RPMI7951 (cell line): ENCODE results near the gene PLA2G4E. TPM values are rescaled to one million over a fixed set of nuclear protein-coding genes. Genes with fewer than 3 reads are reported as not detected.

Experiments used
- DNase-seq: peaks from one replicate; pipeline ENCODE4 v3.0.0-alpha.2; 2012; ENCODE audit warnings: low read depth
- total RNA-seq: library from RNA; depleted of rRNA; stranded (reverse); fragments of >200 nt; shearing (Covaris generic); gene quantifications from 2 replicates; pipeline ENCODE4 v1.2.3, GENCODE V29; 2014

PLA2G4E gene
- total RNA-seq, 1 experiment from 2014 or later, result not detected

DNA sequence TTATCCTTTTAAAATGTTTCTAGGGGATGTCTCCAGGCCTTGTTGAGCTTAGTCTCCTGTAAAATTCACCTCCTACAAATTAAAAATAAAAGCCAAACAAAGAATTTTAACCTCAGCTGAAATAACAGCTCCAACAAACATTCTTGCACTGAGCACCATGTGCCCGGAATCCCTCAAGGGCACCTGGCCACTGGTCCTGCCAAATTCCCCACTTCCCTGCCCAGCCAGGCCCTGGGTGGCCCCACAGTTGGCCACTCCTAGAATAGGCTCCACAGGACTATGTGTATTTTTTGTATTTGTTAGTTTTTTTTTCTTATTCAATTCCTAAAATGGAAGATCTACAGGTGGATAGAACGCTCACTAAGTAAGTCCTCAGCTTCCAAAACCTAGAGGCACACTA is 33.1 kb upstream of the PLA2G4E start:
- DNase-seq, result no peak

GRCh38 chr15:42053010-42053409 is 32.2 kb upstream of the PLA2G4E start:
- no peak for DNase-seq

DNA sequence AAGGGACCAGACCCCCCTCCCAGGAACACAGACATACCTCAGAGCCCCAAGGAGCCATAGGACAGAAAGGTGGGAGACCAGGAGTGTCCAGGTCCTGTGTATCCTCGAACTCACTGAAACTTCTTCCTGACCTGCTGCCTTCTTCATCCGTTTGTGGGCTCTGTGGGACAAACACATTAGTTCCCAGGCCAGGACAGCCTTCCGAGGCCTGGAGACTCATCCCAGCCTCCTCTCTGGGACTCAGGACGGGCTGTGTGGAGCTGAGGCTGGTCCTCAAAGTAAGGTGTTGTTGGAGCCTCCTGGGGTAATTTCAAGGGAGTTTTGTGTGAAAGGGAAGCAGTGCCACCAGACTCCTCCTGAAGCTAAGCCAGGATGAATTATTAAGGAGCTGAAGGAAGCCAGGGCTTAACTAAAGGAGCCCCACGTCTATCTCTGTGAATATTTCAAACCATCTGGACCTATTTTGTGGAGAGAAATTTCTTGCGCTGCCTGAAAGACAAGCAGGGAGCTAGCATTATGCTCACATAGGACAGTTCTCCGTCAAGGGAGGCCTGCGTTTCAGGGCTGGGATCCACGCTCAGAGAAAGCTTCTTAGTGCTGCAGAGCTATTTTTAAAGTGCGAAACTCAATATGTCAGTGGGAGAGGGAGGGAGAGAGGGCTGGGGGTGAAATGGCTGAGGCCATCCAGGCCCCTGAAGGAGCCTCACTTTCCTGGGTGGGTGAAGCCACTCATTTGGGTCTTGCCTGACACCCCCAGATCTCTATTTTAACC is 29.8 kb upstream of the PLA2G4E start:
- no peak for DNase-seq

GRCh38 chr15:42048821-42049200 is 28.0 kb upstream of the PLA2G4E start:
- no peak for DNase-seq

DNA sequence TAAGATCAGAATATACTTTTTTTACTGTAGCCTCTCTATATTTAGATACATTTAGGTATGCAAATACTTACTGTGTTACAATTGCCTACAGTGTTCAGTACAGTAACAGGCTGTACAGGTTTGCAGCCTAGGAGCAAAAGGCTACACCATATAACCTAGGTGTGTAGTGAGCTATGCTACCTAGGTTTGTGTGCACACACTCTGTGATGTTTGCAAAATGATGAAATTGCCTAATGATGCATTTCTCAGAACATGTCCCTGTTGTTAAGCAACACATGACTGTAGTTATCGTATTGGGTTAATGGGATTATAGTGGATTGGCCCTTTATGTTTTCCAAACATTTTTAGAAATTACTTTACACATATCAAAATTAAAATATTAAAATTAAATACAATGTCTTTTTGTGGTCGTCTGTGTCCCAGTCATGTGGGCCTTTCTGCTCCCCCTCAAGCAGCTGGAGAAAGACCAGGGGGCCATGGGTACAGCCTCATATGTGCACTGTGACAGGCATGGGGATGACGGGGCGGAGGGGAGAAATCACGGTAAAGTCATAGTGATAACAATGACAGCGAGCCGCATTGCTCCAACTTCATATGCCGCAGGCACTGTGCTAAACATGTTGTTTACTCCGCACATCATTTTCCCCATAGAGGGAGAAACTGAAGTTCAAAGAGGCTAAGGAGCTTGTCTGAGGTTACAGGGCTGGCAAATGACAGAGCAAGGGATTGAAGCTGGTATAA is 27.4 kb upstream of the PLA2G4E start:
- no peak for DNase-seq

- DNase-seq, result no peak
Measured at GRCh38 chr15:42046597-42046996, 25.8 kb upstream of the PLA2G4E start.

- no peak for DNase-seq
Measured at GRCh38 chr15:42045211-42045615, 24.4 kb upstream of the PLA2G4E start.

DNA sequence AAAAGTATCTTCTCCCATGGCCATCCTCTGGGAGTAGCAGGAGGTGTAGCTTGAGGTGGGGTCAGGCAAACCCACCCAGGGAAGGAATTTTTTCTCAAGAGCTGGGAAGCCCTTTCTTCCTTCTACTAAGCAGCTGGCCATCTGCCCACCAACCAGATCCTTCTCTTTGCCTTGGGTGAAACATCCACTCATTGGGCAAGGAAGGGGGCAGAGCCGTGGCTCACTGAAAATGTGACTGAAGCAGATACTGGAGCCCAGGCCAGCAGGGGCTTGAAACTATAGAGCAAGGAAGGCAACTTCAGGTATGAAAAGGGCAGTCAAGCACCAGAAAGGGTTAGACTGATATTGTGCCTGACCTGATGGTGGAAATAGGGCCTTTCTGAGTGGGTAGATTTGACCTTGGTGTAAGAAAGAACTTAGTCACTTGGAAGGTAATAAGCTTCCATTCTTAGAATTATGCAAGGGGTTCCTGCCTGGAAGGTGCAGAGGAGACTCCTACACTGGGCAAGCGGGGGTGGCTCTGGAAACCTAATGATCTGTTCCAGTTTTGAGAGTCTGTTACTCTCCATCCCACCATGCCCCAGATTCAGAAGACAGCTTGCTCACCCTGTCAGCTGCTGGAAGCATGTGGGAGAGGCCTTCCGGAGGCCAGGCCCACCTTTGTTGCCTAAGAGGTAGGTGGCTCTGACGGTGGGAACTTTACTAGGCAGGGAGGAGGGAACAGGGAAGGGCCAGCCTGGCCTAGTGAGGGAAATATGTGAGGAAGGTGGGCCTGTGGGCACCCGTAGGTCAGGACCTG is 22.0 kb upstream of the PLA2G4E start:
- DNase-seq, result no peak

GRCh38 chr15:42038401-42038800 is 17.6 kb upstream of the PLA2G4E start:
- DNase-seq, result no peak

- no peak for DNase-seq
Measured at GRCh38 chr15:42037656-42038055, 16.8 kb upstream of the PLA2G4E start.

- DNase-seq, result no peak
Measured at GRCh38 chr15:42036966-42037365, 16.1 kb upstream of the PLA2G4E start.

DNA sequence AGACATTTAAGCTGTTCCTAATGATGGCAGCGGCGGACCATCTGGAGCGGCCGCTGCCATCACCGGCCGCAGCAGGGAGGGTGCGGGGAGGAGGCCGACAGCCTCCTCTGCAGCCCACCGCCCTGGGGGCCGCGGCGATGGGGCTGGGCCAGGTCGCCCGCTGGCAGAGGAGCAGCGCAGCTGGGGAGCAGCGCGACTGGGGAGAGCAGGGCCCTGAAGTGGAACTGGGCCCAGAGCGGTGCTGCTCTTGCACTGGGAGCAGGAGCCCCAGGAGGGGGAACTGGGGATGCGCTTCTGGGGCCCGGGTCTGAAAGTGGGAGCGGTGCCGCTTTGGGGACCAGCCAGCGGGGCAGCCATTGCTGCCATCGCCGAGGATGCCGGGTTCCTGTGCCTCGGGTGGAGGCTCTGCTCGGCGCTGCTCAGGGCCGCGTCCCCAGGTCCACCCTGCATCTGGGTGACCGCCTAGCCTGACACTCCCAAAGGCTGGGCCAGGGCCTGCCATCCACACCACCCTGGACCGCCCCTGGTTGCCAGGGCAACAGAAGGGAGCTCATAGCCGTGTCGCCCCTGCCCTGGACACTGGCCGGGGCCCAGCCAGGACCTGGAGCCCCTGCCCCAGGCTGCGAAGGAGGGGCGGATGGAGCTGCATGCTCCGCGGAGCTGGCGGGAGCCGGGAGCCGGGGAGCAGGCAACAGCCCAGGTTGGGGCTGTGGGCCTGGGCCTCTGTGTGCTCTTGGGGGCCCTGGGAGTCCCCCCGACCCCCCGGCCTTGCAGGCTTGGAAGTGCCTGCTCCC is 15.5 kb upstream of the PLA2G4E start:
- DNase-seq, result no peak

GRCh38 chr15:42035435-42035761 is 14.6 kb upstream of the PLA2G4E start:
- no peak for DNase-seq

- DNase-seq, result no peak
Measured at GRCh38 chr15:42034628-42035434, 14.0 kb upstream of the PLA2G4E start.

DNA sequence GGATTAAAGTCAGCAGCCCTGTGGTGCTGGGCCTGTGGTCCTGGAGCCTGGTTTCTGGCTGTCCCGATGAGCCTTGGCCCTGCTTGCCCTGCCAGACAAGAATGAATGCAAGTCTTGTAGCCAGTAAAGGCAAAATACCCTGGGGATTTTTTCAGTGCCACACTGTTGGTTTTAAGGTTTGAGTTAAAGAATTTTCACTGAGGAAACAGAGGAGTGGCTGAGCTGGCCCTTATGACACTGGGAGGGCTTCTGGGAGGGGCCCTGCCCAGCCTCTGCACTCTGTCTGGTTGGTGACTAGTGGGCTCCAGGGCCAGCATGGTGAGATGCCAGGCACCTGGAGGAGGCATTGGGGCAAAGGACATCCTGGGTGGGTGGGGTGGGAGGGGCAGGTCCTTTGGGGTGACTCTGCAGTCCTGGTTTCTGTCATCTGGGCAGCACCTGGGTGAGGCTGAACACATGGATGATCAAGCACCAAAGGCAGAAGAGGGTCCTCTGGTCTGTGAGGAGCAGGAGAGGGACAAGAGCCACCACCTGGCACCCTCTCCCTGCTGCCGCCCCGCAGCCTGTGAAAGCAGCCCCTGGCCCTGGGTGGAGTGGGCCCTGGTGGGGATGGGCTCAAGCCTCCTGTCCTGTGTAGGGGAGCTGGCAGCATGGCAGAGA is 12.5 kb upstream of the PLA2G4E start:
- DNase-seq, result no peak

DNA sequence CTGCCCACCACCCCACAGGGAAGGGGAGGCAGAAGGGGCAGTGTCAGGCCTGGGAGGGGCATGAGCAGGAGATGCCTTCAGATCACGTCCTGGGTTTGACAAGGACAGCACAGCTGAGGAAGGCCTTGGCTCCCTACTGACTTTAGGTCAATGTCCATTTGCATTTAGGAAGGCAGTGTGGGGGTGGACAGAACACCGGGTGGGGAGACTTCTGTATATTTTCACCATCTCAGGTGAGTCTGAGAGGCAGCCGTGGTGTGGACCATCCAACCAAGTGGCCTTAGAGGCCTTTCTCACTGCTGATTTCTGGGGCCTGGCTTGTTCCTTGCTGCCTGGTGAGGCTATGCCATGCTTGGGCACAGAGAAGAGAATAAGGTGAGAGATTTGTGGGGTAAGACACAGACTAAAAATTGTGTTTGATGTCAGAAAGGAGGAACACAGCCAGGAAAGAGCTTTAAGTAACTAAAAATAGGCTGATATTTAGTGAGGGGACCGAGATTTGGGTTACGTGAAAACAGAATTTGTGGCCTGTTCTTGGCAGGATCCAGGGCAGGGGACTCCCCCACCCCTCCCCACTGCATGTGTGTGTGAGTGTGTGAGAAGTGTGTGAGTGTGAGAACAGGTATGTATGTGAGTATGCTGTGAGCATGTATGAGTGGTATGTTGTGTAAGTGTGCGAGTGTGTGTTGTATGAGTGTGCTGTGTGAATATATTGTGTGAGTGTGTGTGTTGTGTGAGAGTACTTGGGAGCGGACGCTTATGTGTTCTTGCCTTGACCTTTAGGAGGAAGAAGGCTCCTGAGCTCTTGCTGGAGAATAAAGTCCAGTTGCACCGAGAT is 11.8 kb upstream of the PLA2G4E start:
- DNase-seq, result no peak

GRCh38 chr15:42031198-42031915 is 10.5 kb upstream of the PLA2G4E start:
- no peak for DNase-seq

DNA sequence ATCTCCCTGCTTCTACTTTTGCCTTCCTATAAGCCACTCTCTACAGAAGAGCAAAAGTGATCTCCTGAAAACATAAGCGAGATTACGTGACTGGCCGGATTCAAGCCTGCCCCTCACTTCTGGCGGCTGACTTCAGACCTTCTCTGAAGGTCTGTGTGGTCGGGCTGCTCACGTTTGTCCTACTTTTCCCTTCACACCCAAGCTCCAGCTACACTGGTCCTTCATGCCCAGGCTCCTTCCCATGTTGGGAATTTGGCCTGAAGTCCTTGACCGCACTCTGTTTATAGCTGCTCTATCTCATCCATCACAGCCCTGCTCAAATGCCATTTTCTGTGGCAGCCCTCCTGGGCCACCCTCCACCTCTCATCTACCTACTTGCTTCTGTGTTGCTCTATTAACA is 6.7 kb upstream of the PLA2G4E start:
- no peak for DNase-seq

- DNase-seq, result no peak
Measured at GRCh38 chr15:42024303-42024702, 3.5 kb upstream of the PLA2G4E start.
